BJ (cell line): ENCODE data around the gene ADCY10. TPM values are rescaled to one million over a fixed set of nuclear protein-coding genes. Genes with fewer than 3 reads are reported as not detected.
A peak's percentile ranks its signal among the peaks of the same experiment; 100 is the strongest.
"Not testable (repeated sequence)": the region's sequence is repeated elsewhere in the genome, so short reads cannot be mapped to it uniquely, and the experiment has no call there.

Experiments used
- CTCF ChIA-PET: fragments of 350-600 bp; formaldehyde crosslinking; extraction: SDS; loops from one replicate; lab custom pipeline; 2021; ENCODE audit warnings: antibody characterized with exemption, inconsistent platforms; lab: Yijun Ruan, JAX
- POLR2A ChIA-PET: fragments of 300-600 bp; sonication (Branson Sonifier 250); formaldehyde crosslinking; extraction: SDS; loops from one replicate; lab custom pipeline; 2021; ENCODE audit warnings: antibody characterized with exemption; lab: Charles Lee
- DNase-seq: peaks from one replicate; pipeline ENCODE4 v3.0.0-alpha.2; 2011; ENCODE audit warnings: low read depth
- H3K27me3 ChIP-seq: 2 replicates; pipeline ENCODE4 v1.6.0; 2011; ENCODE audit warnings: low read length; ENCODE audit not compliant: control insufficient read depth, insufficient read depth
- H3K36me3 ChIP-seq: 2 replicates; pipeline ENCODE4 v1.5.1; 2011; ENCODE audit warnings: low read length; ENCODE audit not compliant: control insufficient read depth, insufficient read depth
- H3K4me3 ChIP-seq: 2 replicates; pipeline ENCODE4 v1.5.1; 2011; ENCODE audit warnings: low read depth, mild to moderate bottlenecking, control low read depth, low read length
- polyA plus RNA-seq: library from polyadenylated mRNA; depleted of rRNA; stranded (reverse); fragments of >200 nt; gene quantifications from 2 replicates; pipeline ENCODE4 v1.2.3, GENCODE V29; 2011
- TF ChIP-seq, protein P1 (sequence below): IDR thresholded peaks from 2 replicates; pipeline ENCODE4 v1.5.1; 2011; ENCODE audit warnings: low read depth, mild to moderate bottlenecking, control low read depth, inconsistent platforms, low read length, moderate library complexity; ENCODE audit not compliant: insufficient read depth

The ADCY10 gene
- polyA plus RNA-seq, 1 experiment: 0.05 TPM

DNA sequence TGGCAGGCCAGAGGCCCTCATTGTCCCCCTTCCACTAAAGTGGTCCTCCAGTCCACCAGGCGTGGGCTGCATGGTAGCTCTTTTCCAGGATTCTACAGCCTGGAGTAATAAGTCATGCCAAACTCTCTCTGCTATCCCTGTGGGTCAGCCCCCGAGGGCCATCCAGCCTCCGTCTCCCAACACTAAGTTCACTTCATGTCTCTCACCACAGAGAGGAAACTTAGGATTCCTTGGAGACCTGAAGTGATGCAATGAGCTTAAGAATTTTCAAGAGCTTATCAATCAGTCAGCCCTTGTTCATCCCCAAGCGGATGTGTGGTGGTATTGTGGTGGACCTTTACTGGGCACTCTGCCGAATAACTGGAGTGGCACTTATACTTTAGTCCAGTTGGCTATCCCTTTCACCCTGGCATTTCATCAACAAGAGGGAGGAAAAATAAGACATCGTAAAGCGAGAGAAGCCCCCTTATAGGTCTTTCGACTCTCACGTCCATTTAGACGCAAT, 48.1 kb downstream of the ADCY10 start:
- CTCF ChIA-PET: interaction anchor here (2.3 kb wide), 1 partner anchor 10 kb away, joined by 7 read pairs; no protein-coding TSS in a partner anchor
- H3K4me3 ChIP-seq, POLR2A ChIA-PET, H3K36me3 ChIP-seq, H3K27me3 ChIP-seq, DNase-seq: not testable (repeated sequence)

DNA sequence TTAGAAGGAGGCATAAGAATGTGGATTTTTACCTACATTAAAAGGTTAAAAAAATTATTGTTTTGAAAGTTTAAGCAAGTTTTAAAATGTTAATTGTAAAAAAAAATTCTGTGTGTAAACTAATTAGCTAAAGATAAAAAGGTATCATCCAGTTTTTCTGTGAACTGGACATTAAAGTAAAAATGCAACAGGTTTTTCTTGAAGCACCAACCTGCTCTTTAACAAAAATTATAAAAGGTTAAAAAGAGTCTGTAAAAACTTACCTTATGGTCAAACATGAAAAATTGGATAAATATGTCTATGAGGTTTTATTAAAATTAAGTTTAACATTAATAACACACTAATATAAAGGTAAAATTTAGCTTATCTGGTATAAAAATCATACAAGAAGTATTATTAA, 48.7 kb downstream of the ADCY10 start:
- DNase-seq, H3K4me3 ChIP-seq, H3K36me3 ChIP-seq, H3K27me3 ChIP-seq, POLR2A ChIA-PET: not testable (repeated sequence)
- CTCF ChIA-PET: interaction anchor here (1.3 kb wide), 1 partner anchor 16 kb away, joined by 3 read pairs; no protein-coding TSS in a partner anchor

- ChIA-PET POLR2A (no interaction called here), CTCF (interaction anchor here (1.3 kb wide), 1 partner anchor 15 kb away, joined by 3 read pairs; no protein-coding TSS in a partner anchor)
- Histone ChIP-seq H3K27me3 (no peaks in the 10 kb centered on the region), H3K4me3 (no peak overlapping the region), H3K36me3 (no peaks in the 10 kb centered on the region)
- no peak for DNase-seq
- TF ChIP-seq, protein P1, sequence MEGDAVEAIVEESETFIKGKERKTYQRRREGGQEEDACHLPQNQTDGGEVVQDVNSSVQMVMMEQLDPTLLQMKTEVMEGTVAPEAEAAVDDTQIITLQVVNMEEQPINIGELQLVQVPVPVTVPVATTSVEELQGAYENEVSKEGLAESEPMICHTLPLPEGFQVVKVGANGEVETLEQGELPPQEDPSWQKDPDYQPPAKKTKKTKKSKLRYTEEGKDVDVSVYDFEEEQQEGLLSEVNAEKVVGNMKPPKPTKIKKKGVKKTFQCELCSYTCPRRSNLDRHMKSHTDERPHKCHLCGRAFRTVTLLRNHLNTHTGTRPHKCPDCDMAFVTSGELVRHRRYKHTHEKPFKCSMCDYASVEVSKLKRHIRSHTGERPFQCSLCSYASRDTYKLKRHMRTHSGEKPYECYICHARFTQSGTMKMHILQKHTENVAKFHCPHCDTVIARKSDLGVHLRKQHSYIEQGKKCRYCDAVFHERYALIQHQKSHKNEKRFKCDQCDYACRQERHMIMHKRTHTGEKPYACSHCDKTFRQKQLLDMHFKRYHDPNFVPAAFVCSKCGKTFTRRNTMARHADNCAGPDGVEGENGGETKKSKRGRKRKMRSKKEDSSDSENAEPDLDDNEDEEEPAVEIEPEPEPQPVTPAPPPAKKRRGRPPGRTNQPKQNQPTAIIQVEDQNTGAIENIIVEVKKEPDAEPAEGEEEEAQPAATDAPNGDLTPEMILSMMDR: no peak
These were observed 49.4 kb downstream of the ADCY10 start for GRCh38 chr1:167864392-167865032.

DNA sequence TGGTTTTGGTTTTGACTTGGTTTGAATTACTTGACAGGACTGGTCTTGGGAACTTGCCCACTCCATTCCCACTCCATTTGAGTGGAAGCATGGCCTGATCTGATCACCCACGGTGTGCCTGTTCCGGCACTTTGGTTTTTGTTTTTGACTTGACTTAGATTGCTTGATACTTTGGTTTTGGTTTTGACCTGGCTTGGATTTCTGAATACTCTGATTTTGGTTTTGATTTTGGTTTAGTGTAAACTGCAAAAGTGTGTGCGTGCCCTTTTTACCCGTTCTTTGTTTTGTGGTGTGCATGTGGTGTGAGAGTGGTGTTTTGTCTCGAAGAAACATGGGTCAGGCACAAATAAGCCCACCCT, 50.0 kb downstream of the ADCY10 start:
- ChIA-PET CTCF (no interaction called here), POLR2A (no interaction called here)
- H3K4me3 ChIP-seq: no peak overlapping the region

GRCh38 chr1:167863191-167863920, 50.6 kb downstream of the ADCY10 start:
- DNase-seq, POLR2A ChIA-PET, CTCF ChIA-PET, H3K27me3 ChIP-seq, H3K4me3 ChIP-seq, H3K36me3 ChIP-seq: not testable (repeated sequence)

More for the DNA sequence above, 50.0 kb downstream of the ADCY10 start:
- Histone ChIP-seq H3K27me3 (no peaks in the 10 kb centered on the region), H3K36me3 (no peaks in the 10 kb centered on the region)
- TF ChIP-seq, protein P1: no peak
- DNase-seq: no peak

DNA sequence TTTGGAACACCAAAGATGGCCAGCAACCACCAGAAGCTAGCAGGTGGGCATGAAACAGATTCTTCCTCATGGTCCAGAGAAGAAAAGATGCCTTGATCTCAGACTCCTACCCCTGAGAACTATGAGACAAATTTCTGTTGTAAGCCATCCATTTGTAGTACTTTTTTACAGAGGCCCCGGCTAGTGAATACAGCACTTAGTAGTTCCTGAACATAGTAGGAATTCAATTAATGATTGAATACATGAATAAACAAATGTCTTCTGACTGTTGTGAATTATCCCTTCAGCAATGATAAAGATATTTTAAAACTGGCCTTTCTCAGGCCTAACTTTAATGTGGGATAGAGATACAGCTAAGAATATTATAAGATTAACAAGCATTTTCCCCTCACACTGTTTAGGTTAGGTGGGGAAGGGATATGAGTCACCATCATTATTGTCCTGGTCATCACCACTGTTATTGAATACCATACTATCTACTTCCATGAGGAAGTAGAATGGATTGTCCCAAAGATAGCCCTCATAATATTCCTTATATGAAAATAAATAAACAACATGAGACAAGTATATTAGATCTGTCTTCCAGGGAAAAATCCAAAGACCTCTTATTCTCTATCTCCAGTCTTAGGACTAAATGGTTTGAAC, 51.4 kb downstream of the ADCY10 start:
- Histone ChIP-seq H3K4me3 (no peak overlapping the region), H3K36me3 (no peaks in the 10 kb centered on the region), H3K27me3 (no peaks in the 10 kb centered on the region)
- TF ChIP-seq, protein P1: no peak
- POLR2A ChIA-PET: interaction anchor here (0.5 kb wide), 1 partner anchor 82 kb away, joined by 3 read pairs; no protein-coding TSS in a partner anchor
- CTCF ChIA-PET: no interaction called here
- DNase-seq: peak; percentile 25
